ENCODE results near the gene PIK3R3.

Gene PIK3R3

GRCh38 chr1:46153732-46154131 lies 21.3 kb upstream of the PIK3R3 start:
- no peak for DNase-seq

DNA sequence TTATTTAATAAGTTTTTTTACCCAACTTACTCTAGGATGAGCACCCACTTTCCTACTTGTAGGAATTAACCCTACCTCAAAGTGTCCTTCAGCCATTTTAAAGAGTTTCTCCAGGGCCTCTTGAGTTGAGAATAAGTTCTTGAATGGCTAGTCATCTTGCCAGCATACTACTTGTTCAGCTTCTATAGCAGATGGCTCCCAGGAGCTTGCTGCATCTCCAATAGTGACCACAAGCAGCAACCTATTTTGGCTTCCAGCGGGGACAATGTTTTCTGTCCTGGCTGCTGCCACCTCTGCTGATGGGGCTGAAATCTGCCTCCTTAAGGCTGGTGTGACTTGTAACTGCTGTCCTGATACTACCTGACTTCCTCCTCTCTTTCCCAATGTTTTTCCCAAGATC lies 20.8 kb upstream of the PIK3R3 start:
- DNase-seq = no peak

GRCh38 chr1:46152016-46152415 lies 19.6 kb upstream of the PIK3R3 start:
- no peak for DNase-seq

DNA sequence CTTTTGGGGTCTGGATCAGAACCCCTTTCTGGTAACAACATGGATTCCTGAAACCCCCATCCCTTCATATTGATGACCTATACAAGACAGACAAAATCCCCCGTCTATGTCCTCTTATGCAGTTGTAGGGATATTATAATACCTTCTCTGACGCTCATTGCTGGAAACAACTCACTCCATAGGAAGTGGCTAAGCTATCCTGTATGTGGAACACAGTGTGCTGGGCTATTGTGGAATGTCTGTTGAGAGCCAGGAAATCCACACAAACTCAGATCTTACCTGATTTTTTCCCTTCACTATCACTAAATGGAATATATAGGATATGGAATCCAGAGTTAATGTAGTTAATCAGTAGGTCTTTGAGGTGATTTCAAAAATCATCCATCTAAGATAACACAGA lies 17.7 kb upstream of the PIK3R3 start:
- DNase-seq = no peak

- no peak for DNase-seq
Measured at GRCh38 chr1:46148318-46148717, 15.9 kb upstream of the PIK3R3 start.

- no peak for DNase-seq
Measured at GRCh38 chr1:46137916-46138315, 5.5 kb upstream of the PIK3R3 start.

DNA sequence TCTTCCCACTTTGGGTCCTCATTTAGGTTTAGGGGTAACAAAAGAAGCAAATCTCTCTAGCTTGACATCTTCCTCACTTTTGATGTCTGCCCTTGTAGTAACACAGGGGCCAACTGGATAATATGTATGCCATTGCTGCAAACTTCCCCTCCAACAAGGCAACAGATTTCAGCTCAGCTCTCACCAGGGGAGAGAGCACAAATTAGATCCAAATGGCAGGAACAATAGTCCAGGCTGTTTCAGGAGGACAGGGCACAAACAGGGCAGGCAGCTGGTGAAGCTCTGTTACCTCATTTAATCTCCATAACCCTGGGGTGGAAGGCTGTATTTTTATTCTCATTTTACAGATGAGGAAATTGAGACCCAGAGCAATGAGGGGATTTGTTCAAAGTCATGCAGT lies 4.3 kb upstream of the PIK3R3 start:
- no peak for DNase-seq

DNA sequence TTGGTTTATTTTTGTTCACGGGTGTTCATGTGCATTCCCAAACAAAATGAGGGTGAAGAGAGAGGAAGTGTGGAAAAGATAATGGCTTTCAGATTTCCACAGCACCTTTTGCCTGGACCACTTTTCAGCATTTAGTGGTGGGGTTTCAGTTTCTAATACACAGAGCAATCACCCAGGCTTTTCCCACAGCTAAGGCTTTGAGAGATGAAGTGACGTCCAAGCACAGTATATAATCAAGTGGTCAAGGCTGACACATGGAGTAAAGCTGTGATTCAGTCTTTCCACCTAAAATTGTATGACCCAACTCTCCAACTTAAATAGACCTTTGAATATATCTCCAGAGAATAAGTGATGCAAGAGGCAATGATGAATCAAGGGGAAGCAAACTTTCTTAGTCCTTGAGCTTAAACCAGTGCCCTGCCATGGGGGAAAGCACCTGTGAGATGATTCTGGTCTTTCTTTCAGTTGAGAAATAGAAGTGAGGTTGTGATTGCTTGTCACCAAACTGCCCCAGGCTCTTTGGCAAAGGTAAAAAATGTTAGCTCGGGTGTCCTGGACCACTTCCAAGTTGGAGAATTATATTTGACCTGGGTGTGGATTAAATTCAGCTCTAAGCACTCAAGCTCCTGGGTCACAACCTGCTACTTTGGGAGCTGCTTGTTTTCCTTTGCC lies 2.4 kb upstream of the PIK3R3 start:
- no peak for DNase-seq

GRCh38 chr1:46133781-46134350 lies 1.4 kb upstream of the PIK3R3 start:
- DNase-seq = no peak

DNA sequence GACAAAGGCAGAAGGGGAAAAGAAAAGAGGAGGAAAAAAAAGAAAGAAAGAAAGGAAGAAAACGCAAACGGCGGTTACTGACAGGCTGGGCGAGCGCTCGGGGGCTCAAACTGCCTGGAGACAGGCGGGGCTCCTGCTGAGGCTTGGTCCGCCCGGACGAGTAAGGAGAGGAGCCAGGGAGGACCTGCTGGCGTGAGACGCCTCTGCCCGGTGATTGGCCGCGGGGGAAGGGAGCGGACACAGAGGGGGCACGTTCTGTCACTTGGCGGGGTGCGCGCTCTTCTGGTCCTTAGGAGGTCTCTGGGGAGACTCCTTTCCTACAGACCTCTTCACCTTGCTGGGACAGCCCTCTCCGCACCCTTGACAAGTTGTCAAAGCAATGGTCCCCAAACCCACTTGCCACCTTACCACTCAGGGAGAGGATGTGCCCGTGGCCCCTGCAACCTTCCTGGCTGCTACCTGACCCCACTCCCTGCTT lies 791 bp upstream of the PIK3R3 start:
- DNase-seq = no peak

- no peak for DNase-seq
Measured at GRCh38 chr1:46131712-46132528, 509 bp downstream of the PIK3R3 start.

DNA sequence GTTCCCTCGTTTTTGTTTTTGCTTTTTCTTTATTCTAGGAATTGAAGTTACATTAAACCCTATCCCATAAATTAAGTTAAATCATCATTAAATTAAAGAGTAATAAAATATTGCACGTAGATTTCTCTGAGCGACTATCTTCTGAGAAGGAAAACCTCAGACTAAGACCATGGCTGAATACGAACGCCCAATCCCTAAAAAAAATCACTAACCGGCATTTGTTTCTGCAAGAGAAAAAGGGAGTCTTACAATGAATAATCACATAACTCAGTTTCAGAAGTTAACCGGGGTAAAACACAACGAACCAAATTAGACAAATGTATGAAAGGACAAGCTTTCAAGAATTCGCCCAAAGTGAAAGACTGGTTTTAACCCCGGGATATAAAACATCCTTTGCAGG lies 1.3 kb downstream of the PIK3R3 start:
- no peak for DNase-seq

GRCh38 chr1:46130606-46131005 lies 1.8 kb downstream of the PIK3R3 start:
- DNase-seq = no peak

GRCh38 chr1:46130121-46130520 lies 2.3 kb downstream of the PIK3R3 start:
- DNase-seq = no peak

DNA sequence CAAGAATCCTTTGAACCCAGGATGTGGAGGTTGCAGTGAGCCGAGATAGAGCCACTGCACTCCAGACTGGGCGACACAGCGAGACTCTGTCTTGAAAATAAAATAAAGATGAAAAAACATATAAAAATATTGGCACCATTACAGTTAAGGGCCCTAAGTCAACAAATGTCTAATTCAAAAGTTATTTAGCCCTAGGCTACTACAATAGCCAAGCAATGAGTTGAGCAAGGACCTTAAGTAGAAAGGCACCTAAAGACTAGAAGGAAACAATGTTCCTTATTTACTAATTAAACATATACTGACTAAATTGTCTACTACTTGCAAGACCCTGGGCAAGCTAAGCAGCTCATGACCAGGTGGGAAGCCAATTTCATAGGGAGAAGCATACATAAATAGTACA lies 4.1 kb downstream of the PIK3R3 start:
- no peak for DNase-seq

GRCh38 chr1:46118856-46119255 lies 13.6 kb downstream of the PIK3R3 start:
- DNase-seq = no peak

GRCh38 chr1:46117810-46118494 lies 14.5 kb downstream of the PIK3R3 start:
- DNase-seq = no peak

DNA sequence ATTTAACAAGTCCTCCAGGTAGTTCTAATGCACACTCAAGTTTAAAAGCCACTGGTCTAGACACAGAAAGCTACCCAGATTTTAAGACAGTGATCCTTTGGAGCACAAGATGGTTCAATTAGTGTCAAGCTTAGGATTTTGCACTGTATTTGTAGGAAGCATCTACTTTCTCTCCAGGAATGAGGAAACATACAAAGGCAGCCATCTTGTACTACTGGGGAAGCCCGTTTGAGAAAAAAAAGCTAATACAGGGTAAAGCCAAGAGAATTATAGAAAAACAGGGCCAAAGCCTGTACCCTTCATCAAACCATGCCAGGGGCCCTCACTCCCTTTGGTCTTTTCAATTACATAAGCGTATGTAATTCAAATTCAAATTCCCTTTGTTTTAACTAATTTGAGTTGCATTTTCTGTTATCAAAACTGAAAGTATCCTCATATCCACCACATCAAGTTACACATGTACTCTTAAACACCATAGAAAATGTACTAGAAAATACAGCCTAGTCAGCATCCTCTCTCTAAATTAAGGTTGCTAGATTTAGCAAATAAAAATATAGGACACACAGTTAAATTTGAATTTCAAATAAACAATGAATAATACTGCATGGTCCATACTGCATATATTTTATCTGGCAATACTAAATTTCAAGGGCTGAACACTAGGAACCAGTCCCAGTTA lies 17.4 kb downstream of the PIK3R3 start:
- DNase-seq = no peak

DNA sequence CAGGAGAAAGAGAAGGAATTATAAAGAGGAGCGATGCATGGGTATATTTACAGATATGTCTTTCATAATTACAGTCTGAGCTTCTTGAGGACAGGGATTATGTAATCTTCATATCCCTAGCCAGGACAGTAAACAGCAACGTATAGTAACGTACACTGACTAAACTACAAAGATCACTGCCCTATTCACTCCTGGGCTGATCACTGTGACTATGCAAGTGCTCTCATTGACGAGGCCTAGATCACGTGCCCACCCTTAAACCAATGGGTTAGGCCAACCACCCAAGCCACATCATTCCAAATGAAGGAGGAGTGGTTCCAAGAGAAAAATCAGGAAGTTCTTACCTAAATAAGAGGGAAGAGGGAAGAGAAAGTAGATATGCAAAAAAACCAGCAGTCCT lies 18.5 kb downstream of the PIK3R3 start:
- DNase-seq = no peak

DNA sequence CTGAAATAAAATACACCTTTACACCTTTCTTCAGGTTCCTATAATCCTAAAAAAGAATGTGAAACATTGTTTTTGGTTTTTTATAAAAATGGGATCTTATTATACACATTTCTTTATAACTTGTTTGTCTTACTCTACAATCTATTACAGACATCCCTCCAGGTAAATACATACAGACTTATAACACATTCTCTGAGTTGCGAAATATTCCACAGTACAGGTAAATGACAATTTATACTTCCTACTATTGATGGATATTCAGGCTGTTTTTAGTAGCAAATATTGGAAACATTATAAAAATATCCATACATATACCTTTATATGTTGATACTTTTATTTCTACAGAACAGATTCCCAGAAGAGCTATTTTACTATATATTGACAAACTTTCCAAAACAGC lies 20.3 kb downstream of the PIK3R3 start:
- DNase-seq = no peak

DNA sequence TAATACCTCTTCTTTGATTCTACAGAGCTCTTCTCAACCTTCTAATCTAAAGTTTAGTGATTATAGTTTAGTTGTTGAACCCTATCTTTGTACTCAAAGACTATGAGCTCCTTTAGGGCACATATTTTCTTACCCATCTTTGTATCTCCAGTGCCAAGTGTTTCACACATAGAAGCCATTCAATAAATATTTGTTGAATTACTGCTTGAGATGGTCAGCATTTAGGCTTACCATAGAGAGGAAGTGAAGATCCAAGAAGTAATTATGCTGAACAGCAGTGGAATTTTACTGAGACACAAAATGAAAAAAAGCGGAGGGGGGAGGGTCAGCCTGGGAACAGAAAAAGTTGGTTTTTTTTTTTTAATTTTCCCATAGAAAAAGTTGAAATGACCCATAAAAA lies 21.9 kb downstream of the PIK3R3 start:
- DNase-seq = no peak

- no peak for DNase-seq
Measured at GRCh38 chr1:46102769-46103476, 29.5 kb downstream of the PIK3R3 start.

Measured in islet precursor cell (in vitro differentiated cells).